GM15510 (cell line): ENCODE data around the gene TNNC1.

Experiments used
- POLR2A ChIP-seq: IDR thresholded peaks from 3 replicates; pipeline ENCODE4 v1.6.1; 2011; ENCODE audit warnings: borderline replicate concordance; ENCODE audit not compliant: insufficient read length; ENCODE audit errors: extremely low read depth

TNNC1 gene

GRCh38 chr3:52489453-52489852 lies 35.6 kb upstream of the TNNC1 start:
- no peak for TF ChIP-seq POLR2A

DNA sequence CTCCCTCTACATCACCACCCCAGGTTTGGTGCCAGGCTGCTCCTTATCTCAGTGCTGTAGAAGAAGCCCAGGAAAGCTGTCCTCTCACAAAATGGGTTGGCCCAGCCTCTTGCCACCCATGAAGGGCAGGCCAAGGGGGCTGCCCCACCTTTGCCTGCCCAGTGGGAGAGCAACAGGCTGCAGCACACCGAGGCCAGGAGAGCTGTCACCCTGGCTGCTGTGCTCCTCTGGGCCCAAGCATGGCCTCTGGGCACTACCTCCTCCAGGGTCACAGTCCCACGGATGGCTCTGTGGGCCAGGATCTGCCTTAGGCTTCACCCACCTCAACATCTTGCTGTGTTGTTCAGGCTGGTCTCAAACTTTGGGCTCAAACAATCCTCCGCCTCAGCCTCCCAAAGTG lies 34.9 kb upstream of the TNNC1 start:
- no peak for TF ChIP-seq POLR2A

GRCh38 chr3:52487788-52488691 lies 34.2 kb upstream of the TNNC1 start:
- no peak for TF ChIP-seq POLR2A

DNA sequence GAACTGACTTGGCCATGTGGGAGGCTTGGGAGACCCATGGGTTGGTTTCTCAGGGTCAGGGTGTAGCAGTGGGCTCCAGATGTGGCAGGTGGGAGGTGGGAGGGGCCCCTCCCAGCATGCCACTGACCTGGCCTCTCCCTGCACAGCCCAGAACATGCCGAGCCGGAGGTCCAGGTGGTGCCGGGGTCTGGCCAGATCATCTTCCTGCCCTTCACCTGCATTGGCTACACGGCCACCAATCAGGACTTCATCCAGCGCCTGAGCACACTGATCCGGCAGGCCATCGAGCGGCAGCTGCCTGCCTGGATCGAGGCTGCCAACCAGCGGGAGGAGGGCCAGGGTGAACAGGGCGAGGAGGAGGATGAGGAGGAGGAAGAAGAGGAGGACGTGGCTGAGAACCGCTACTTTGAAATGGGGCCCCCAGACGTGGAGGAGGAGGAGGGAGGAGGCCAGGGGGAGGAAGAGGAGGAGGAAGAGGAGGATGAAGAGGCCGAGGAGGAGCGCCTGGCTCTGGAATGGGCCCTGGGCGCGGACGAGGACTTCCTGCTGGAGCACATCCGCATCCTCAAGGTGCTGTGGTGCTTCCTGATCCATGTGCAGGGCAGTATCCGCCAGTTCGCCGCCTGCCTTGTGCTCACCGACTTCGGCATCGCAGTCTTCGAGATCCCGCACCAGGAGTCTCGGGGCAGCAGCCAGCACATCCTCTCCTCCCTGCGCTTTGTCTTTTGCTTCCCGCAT lies 33.4 kb upstream of the TNNC1 start:
- no peak for TF ChIP-seq POLR2A

GRCh38 chr3:52484680-52485461 lies 31.0 kb upstream of the TNNC1 start:
- no peak for TF ChIP-seq POLR2A

GRCh38 chr3:52483577-52484381 lies 29.9 kb upstream of the TNNC1 start:
- TF ChIP-seq POLR2A = no peak

GRCh38 chr3:52483081-52483480 lies 29.2 kb upstream of the TNNC1 start:
- no peak for TF ChIP-seq POLR2A

- no peak for TF ChIP-seq POLR2A
Measured at GRCh38 chr3:52481819-52482521, 28.1 kb upstream of the TNNC1 start.

DNA sequence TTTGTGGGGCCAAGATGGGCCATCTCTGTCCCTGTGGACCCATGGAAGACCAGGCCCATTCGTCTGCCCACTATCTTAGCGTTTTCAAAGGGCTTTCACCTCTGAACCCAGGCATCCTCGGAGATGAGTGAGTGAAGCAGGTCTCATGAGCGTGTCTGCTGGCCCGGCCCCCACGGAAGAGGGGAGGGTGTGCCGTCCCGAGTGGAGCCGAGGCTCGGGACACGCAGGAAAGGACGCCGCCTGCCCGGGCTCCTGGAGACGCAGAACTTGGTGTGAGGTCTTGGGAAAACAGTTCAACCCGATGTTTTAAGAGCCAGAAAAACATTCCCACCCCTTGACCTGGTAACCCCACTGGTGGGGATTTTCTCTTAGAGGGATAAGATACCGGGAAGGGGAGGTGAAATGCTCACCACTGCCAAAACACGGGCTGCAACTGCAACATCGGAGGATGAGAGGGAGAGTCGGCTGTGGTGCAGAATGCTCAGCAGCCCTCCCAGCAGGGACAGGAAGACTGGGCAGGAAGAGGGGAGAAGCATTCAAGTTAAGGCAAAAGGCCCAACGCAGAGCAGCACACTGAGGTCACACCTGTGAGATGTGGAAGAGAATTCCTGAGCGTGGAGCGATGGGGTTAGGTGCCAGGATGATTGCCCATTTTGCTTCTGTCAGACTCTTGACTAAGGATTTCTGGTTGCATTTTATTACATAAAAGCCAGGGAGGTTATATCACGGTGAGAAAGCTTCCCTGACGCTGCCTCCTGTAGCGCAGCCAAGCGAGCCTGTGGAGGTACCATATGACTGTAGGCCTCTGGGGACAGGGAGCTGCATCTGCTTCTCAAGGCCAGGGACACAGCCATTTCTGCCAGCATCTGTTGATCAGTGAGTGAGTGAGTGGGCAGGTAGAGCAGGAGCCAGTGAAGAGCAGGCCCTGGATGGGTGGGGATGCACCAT lies 27.2 kb upstream of the TNNC1 start:
- no peak for TF ChIP-seq POLR2A

- no peak for TF ChIP-seq POLR2A
Measured at GRCh38 chr3:52479877-52480575, 26.2 kb upstream of the TNNC1 start.

- no peak for TF ChIP-seq POLR2A
Measured at GRCh38 chr3:52479037-52479876, 25.4 kb upstream of the TNNC1 start.
